ENCODE results near the gene ASB10.

Gene ASB10

GRCh38 chr7:151135866-151136843, 50.9 kb downstream of the ASB10 start:
- DNase-seq (ENCODE audit: low spot score): no peak

GRCh38 chr7:151135525-151135845, 51.6 kb downstream of the ASB10 start:
- no peak for DNase-seq (ENCODE audit: low spot score)

GRCh38 chr7:151134743-151135524, 52.1 kb downstream of the ASB10 start:
- DNase-seq (ENCODE audit: low spot score): no peak

GRCh38 chr7:151133986-151134742, 52.9 kb downstream of the ASB10 start:
- DNase-seq (ENCODE audit: low spot score): no peak

GRCh38 chr7:151133266-151133985, 53.6 kb downstream of the ASB10 start:
- DNase-seq (ENCODE audit: low spot score): no peak

GRCh38 chr7:151132461-151133205, 54.4 kb downstream of the ASB10 start:
- DNase-seq (ENCODE audit: low spot score): no peak

GRCh38 chr7:151131592-151132293, 55.3 kb downstream of the ASB10 start:
- DNase-seq (ENCODE audit: low spot score): no peak

- DNase-seq (ENCODE audit: low spot score): no peak
These were observed 55.8 kb downstream of the ASB10 start for GRCh38 chr7:151131224-151131591.

- DNase-seq (ENCODE audit: low spot score): no peak
These were observed 56.3 kb downstream of the ASB10 start for GRCh38 chr7:151130741-151131157.

- DNase-seq (ENCODE audit: low spot score): no peak
These were observed 57.0 kb downstream of the ASB10 start for GRCh38 chr7:151129960-151130591.

- no peak for DNase-seq (ENCODE audit: low spot score)
These were observed 57.7 kb downstream of the ASB10 start for GRCh38 chr7:151129117-151129959.

- DNase-seq (ENCODE audit: low spot score): no peak
These were observed 58.3 kb downstream of the ASB10 start for GRCh38 chr7:151128716-151129115.

- no peak for DNase-seq (ENCODE audit: low spot score)
These were observed 58.9 kb downstream of the ASB10 start for GRCh38 chr7:151128144-151128543.

GRCh38 chr7:151126491-151127137, 60.4 kb downstream of the ASB10 start:
- no peak for DNase-seq (ENCODE audit: low spot score)

GRCh38 chr7:151125846-151126481, 61.1 kb downstream of the ASB10 start:
- no peak for DNase-seq (ENCODE audit: low spot score)

Data from hematopoietic multipotent progenitor cell treated with erythropoietin and hydrocortisone succinate and interleukin-3 and kit ligand, for 17 days (in vitro differentiated cells).